GM19455 (cell line): ENCODE measurements around the gene MEGF8.

ENCODE experiments used
- ATAC-seq: cut with Tn5 transposase; IDR thresholded peaks from one replicate; pipeline ENCODE4 v1.9.1; 2021; ENCODE audit not compliant: unreplicated experiment

The MEGF8 gene

GRCh38 chr19:42285988-42286348, 39.5 kb upstream of the MEGF8 start:
- ATAC-seq = no peak

- ATAC-seq = no peak
Observed at GRCh38 chr19:42286349-42287016, 39.0 kb upstream of the MEGF8 start.

- no peak for ATAC-seq
Observed at GRCh38 chr19:42287017-42287826, 38.2 kb upstream of the MEGF8 start.

GRCh38 chr19:42287827-42288107, 37.7 kb upstream of the MEGF8 start:
- ATAC-seq = no peak

GRCh38 chr19:42288387-42288786, 37.0 kb upstream of the MEGF8 start:
- ATAC-seq = no peak

- ATAC-seq = no peak
Observed at GRCh38 chr19:42288881-42289555, 36.4 kb upstream of the MEGF8 start.

- no peak for ATAC-seq
Observed at GRCh38 chr19:42289556-42290041, 35.8 kb upstream of the MEGF8 start.

- ATAC-seq = no peak
Observed at GRCh38 chr19:42290136-42290522, 35.3 kb upstream of the MEGF8 start.

GRCh38 chr19:42290523-42291434, 34.7 kb upstream of the MEGF8 start:
- ATAC-seq = no peak

GRCh38 chr19:42291435-42291810, 34.0 kb upstream of the MEGF8 start:
- no peak for ATAC-seq

- no peak for ATAC-seq
Observed at GRCh38 chr19:42292042-42292960, 33.1 kb upstream of the MEGF8 start.

GRCh38 chr19:42292963-42293362, 32.5 kb upstream of the MEGF8 start:
- no peak for ATAC-seq

GRCh38 chr19:42293540-42293939, 31.9 kb upstream of the MEGF8 start:
- no peak for ATAC-seq

- ATAC-seq = no peak
Observed at GRCh38 chr19:42293948-42294347, 31.5 kb upstream of the MEGF8 start.

- no peak for ATAC-seq
Observed at GRCh38 chr19:42294471-42295137, 30.8 kb upstream of the MEGF8 start.

GRCh38 chr19:42295342-42295741, 30.1 kb upstream of the MEGF8 start:
- no peak for ATAC-seq

- no peak for ATAC-seq
Observed at GRCh38 chr19:42295831-42296525, 29.5 kb upstream of the MEGF8 start.

- ATAC-seq = no peak
Observed at GRCh38 chr19:42297039-42297438, 28.4 kb upstream of the MEGF8 start.

- no peak for ATAC-seq
Observed at GRCh38 chr19:42301646-42302203, 23.7 kb upstream of the MEGF8 start, which contains the start of gene PRR19. Gene PRR19 (plus strand): TSS chr19:42302132. CDS start chr19:42309585, 7,453 bp downstream.
